DND-41 (cell line): ENCODE data around the gene CCL14.

Experiments
- CTCF ChIP-seq: IDR thresholded peaks from 2 replicates; pipeline ENCODE4 v1.5.1; 2012; ENCODE audit warnings: borderline replicate concordance, low read length, moderate library complexity, mild to moderate bottlenecking; ENCODE audit not compliant: poor library complexity, severe bottlenecking; ENCODE audit errors: extremely low read depth
- EZH2 ChIP-seq: IDR thresholded peaks from 3 replicates; pipeline ENCODE4 v1.6.1; 2012; ENCODE audit warnings: borderline replicate concordance, low read depth, mild to moderate bottlenecking, moderate library complexity, low read length, inconsistent platforms; ENCODE audit not compliant: severe bottlenecking

- no peak for TF ChIP-seq CTCF
- no peak for TF ChIP-seq EZH2
These were observed 14.2 kb upstream of the CCL14 start for GRCh38 chr17:36000732-36001109.
